DND-41 (cell line): ENCODE measurements around the gene STRADA.

Source experiments
- EZH2 ChIP-seq: IDR thresholded peaks from 3 replicates; pipeline ENCODE4 v1.6.1; 2012; ENCODE audit warnings: borderline replicate concordance, low read depth, mild to moderate bottlenecking, moderate library complexity, low read length, inconsistent platforms; ENCODE audit not compliant: severe bottlenecking
- TF ChIP-seq, protein P1 (sequence below): IDR thresholded peaks from 2 replicates; pipeline ENCODE4 v1.5.1; 2012; ENCODE audit warnings: borderline replicate concordance, low read length, moderate library complexity, mild to moderate bottlenecking; ENCODE audit not compliant: poor library complexity, severe bottlenecking; ENCODE audit errors: extremely low read depth

DNA sequence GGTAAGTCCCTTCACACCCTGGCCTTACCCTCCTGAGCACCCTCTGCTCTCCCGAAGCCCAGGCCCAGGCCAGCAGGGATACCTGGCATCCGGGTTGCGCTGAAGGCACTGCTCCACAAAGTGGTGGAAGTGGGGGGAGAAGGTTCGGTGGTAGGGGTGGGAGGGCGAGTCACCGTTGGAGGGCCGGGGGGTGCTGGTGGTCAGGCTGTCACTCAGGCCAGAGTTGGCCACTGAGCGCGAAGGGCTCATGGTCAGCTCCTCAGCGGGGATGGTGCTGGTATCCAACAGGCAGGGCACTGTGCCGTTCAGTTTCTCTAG is 37.4 kb downstream of the STRADA start:
- TF ChIP-seq, protein P1, sequence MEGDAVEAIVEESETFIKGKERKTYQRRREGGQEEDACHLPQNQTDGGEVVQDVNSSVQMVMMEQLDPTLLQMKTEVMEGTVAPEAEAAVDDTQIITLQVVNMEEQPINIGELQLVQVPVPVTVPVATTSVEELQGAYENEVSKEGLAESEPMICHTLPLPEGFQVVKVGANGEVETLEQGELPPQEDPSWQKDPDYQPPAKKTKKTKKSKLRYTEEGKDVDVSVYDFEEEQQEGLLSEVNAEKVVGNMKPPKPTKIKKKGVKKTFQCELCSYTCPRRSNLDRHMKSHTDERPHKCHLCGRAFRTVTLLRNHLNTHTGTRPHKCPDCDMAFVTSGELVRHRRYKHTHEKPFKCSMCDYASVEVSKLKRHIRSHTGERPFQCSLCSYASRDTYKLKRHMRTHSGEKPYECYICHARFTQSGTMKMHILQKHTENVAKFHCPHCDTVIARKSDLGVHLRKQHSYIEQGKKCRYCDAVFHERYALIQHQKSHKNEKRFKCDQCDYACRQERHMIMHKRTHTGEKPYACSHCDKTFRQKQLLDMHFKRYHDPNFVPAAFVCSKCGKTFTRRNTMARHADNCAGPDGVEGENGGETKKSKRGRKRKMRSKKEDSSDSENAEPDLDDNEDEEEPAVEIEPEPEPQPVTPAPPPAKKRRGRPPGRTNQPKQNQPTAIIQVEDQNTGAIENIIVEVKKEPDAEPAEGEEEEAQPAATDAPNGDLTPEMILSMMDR, result no peak
- TF ChIP-seq EZH2, result no peak
